T-helper 1 cell (primary cell): ENCODE measurements around the gene GPR173.
A peak's percentile ranks its signal among the peaks of the same experiment; 100 is the strongest.

Experiments used
- DNase-seq, 5 donors: peaks; one replicate each; pipeline ENCODE4 v3.0.0-alpha.2; 2012 to 2020

The GPR173 gene

DNA sequence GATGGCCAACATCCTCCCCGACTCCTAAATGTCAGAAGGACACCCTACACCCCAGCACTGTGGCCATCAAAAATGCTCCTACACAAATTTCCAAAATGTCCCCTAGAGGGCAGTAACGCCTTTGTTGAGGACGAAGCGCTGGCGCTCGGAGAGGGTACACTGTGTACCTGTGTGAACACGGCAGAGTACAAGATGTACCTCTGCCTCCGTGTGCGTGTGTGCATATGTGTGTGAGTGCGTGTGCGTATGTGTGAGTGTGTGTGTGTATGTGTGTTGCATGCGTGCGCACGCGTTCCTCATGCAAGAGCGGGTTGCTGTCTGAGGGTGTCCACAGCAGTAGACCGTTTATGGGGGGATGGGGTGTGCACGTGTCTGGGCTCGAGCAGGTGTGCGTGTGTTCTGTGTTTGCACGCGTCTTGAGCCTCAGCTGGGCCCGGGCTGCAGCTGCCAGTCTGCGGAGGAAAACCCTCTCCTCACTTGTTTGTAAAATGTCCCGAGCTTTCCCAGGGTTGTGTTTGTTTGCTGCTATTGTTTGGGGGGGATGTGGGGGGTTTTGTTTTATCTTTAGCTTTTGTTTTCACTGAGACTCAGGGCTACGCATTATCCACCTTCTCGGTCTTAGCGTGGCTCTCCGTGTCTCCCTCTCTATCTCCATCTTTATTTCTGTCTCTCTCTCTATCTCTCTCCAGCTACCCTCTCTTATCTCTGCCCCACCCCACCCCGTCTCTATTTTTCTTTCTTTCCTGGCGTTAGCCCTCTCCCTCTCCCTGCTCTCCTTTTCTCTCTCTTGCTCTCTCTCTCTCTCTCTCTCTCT, 23.2 kb downstream of the GPR173 start:
- peak; percentile 35 to 76 (median 54) for DNase-seq

DNA sequence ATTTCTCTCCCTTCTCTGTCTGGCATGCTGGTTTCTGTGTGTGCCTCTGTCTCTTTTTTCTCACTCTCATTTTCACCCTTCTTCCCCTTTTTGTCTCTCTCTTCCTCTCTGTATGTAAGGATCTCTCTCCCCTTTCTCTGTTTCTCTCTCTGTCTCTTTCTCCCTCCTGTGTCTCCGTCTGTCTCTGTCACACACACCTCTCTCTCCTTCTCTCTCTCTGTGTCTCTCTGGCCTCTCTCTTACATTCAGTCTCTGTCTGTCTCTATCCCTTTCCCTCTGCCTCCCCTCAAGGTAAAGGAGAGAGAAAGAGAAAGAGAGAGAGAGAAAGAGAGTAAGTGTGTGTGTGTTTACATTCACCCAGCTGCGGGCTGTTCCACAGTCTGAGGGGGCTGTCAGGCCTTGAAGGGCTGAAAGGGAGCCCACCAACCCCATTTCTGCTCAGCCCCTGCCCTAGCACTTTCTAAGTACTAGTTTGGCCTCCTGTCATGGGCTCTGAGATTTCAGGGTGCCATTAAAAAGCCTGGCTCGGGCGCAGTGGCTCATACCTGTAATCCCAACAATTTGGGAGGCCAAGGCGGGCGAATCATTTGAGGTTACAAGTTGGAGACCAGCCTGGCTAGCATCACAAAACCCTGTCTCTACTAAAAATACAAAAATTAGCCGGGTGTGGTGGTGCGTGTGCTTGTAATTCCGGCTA, 24.0 kb downstream of the GPR173 start:
- DNase-seq = no peak

DNA sequence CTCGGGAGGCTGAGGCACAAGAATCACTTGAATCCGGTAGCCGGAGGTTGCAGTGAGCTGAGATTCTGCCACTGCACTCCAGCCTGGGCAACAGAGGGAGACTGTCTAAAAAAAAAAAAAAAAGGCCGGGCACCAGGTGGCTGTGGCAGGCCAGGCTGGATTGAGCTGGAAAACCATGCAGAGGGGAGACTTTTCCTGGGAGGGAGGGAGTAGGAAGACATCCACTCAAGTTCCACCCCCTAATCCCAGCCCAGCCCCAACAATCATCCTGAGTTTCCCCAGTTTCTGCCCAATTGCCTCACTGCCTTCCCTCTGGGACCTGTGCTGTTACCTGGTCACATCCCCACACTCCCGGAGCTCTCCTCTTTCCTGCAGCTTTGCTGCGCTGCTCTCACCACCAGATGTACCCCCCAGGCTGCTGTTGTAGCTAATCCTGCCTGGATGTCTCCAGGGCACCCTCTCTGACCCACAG, 24.6 kb downstream of the GPR173 start:
- DNase-seq = no peak

DNA sequence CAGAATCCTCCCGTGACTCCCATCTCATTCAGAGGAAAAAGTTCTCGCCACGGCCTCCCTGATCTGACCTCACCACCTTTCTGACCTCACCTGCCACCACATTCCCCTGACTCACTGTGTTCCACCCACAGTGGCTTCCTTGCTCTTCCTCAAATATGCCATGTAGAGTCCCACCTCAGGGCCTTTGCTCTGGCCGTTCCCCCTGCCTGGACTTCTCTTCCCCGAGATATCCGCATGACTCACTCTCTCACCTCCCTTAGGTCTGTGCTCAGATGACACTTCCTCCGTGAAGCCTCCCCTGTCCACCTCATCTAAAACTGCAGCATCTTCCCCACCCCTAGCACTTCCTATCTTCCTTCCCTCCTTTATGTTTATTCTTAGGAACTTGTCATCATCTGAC, 26.4 kb downstream of the GPR173 start:
- DNase-seq = peak in 1 of 5 donors; percentile 21

DNA sequence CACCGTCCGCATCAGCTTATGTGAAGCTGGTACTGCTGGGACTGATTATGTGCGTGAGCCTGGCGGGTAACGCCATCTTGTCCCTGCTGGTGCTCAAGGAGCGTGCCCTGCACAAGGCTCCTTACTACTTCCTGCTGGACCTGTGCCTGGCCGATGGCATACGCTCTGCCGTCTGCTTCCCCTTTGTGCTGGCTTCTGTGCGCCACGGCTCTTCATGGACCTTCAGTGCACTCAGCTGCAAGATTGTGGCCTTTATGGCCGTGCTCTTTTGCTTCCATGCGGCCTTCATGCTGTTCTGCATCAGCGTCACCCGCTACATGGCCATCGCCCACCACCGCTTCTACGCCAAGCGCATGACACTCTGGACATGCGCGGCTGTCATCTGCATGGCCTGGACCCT, 28.1 kb downstream of the GPR173 start:
- DNase-seq = no peak

GRCh38 chrX:53077207-53078197, 28.9 kb downstream of the GPR173 start:
- DNase-seq = peak in 1 of 5 donors; percentile 20

GRCh38 chrX:53078943-53079342, 30.4 kb downstream of the GPR173 start:
- DNase-seq = no peak

DNA sequence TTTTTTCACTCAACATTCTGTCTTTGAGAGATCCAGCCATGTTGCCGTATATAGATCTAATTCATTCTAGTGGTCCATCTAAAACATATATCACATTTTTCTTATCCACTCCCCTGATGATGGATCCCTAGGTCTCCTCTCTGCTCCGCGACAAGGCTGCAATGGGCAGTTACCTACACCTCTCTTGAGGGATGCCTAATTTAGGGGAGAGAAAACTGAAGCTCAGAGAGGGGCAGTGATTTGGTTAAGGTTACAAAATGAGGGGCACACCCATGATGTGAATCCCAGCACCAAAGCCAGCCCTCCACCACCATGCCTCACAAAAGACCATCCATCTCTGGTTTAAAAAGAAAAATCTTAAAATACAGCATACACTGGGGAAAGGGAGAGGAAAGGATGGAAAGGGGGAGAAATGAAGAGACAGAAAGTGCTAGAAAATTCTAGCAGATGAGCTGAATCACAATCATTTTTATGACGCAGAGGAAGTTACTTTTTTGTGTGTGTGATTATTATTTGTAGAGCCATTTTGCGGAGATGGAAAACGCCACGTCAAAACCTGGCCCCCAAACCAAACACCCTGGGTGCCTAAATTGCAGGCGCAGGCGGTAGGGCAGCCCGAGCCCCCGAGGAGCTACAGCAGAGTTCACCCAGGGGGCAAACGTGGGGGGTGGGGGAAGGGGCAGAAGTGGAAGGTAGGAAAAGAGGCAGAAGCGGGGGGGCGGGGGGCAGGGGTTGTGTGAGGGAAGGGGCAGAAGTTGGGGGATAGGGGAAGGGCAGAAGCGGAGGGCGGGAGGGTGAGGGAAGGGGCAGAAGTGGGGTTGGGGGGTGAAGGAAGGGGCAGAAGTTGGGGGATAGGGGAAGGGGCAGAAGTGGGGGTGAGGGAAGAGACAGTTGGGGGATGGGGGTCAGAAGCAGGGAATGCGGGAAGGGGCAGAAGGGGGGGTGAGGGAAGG, 32.3 kb downstream of the GPR173 start:
- peak in 1 of 5 donors; percentile 22 for DNase-seq

- DNase-seq = peak; percentile 88 to 95 (median 89)
Observed at GRCh38 chrX:53081925-53082772, 33.6 kb downstream of the GPR173 start, which contains the start of gene TSPYL2. TSS of gene TSPYL2 (plus strand) at chrX:53082367. CDS start at chrX:53082499, 132 bp downstream.

GRCh38 chrX:53082773-53083616, 34.4 kb downstream of the GPR173 start:
- DNase-seq = no peak

DNA sequence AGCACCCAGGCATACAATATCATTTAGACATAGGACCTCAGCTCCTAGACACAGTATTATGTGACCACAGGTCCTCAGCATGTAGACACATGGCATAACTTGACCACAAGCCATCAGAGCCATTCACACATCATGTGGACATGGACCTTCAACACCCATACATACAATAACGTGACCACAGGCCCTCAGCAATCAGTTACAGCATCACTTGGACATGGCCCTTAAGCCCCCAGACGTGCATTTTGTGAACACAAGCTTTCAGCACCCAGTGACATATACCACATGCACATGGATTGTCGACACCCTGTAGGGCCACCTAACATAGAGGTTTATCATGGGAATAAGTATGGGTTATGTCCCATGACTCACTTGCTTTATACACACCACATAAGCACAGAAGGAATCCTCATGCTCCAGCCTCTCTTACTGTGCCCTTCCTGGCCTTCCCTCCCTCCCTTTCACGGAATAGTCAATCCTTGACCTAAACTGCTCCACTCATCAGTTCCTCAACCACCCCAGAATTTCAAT, 35.5 kb downstream of the GPR173 start:
- no peak for DNase-seq

- no peak for DNase-seq
Observed at GRCh38 chrX:53084863-53085262, 36.3 kb downstream of the GPR173 start.

DNA sequence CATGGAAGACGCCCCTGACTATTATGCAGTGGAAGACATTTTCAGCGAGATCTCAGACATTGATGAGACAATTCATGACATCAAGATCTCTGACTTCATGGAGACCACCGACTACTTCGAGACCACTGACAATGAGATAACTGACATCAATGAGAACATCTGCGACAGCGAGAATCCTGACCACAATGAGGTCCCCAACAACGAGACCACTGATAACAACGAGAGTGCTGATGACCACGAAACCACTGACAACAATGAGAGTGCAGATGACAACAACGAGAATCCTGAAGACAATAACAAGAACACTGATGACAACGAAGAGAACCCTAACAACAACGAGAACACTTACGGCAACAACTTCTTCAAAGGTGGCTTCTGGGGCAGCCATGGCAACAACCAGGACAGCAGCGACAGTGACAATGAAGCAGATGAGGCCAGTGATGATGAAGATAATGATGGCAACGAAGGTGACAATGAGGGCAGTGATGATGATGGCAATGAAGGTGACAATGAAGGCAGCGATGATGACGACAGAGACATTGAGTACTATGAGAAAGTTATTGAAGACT, 37.2 kb downstream of the GPR173 start:
- DNase-seq = no peak

- DNase-seq = no peak
Observed at GRCh38 chrX:53086464-53086863, 37.9 kb downstream of the GPR173 start.

DNA sequence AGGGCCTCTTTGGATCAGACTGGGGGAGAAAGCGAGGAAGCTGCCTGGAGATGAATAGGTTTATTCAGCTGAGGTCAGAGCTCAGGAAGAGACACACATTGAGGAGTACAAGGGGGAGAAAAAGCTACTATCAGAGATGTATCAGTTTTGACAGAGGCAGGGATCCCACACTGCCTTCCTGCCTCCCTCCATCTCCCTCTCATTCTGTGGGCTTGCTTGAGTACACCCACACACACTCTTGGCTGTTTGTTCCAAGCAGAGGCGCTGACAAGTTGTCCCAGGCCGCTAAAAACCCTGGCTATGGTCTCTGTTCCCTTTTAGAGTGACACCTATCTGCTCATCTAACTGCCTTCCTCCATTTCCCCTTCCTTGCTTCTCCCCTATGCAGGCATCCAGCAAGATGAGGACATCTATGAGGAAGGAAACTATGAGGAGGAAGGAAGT, 38.8 kb downstream of the GPR173 start:
- no peak for DNase-seq

- DNase-seq = peak; percentile 72 to 80 (median 78)
Observed at GRCh38 chrX:53088136-53088974, 39.8 kb downstream of the GPR173 start.

DNA sequence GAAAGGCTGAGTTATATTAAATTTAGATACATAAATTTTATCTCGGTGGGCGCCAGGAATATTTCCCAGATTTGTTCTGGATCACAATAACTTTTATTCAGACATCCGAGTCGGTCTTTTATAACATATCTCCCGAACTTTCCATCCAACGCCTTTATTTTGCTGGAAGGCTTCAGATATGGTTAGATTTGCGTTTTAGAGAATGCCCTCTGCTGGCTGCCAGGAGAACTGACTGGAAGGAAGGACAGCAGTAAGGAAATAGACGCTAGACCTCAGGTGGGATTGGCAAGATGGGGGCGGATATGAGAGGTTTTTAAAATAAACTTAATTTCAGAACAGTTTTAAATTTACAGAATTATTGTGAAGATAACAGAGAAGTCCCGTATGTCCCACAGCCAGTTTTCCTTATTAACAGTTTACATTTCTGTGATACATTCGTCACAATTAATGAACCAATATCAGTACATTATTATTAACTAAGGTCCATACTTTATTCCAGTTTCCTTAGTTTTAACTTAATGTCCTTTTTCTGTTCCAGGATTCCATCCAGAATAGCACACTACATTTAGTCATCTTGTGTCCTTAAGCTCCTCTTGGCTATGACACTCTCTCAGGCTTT, 40.7 kb downstream of the GPR173 start:
- DNase-seq = peak in 2 of 5 donors; percentile 29 to 50
